Islet of Langerhans (tissue), 1 donor: ENCODE measurements around the gene MEGF6.

ENCODE experiments used
- FAIRE-seq: peaks from one replicate; lab custom pipeline; 2011; peaks lifted over from hg19 to GRCh38; lab: Jason Lieb, UNC

Gene MEGF6

DNA sequence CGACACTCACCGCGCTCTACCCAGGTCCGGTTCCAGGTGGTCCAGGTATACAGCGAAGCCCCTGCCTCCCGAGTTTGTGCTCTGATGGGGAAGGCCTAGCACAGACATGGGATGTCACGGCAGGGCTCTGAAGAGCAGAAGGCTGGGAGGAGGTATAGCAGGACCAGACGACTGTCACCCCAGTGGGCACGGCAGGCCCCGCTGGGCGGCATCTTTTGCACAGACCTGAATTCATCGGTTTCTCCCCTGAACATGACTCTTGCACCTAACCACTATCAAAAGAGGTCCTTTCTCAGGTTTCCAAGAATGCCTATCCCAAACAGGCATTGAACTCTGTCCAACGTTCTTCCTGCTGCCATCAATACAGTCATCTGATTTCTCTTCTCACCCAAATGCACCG is 126.3 kb downstream of the MEGF6 start:
- FAIRE-seq = no peak

DNA sequence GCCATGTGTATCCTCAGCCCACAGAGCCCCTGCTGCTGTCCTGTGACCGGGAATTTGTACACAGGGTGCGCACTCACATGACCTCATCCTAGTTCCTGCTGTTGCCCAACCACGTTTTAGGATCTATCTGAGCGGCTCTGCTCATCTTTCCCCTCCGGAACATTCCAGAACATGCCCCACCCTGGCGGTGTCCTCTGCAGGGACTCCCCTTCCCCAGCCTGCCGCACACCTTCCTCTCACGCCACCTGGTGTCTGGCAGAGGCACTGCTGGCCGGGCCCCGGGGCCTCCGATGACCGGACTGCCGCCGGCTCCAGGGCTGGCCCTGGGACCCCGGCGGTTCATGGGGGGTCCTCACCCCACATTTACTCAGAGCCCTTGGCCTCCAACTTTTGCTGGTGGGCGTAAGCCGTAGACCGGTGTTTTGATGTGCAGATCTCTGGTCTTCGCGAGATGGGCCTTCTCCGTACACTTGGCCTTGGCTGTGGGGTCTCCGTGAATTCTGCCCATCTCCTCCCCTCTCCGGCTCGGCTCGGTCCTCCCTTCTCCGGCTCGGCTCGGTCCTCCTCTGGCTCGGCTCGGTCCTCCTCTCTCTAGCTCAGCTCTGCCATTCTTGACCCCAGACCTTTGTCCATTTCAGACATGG is 127.4 kb downstream of the MEGF6 start:
- FAIRE-seq = no peak

DNA sequence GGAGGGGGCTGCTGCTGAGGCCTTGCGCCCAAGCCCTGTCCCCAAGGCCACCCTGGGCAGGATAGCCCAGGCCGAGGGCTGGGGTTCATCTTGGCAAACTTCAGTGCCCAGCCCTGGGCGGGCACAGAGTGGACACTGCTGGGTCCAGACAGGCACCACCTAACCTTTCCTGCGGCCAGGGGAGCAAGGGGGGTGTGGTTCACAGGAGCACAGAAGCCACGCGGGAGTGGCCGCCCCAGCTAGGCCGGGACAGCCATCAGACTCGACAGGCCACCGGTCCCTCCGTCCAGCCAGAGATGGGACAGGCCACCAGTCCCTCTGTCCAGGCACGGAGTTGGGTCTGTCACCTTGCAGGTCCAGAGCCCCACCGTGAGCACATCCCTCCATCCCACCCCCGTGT is 127.9 kb downstream of the MEGF6 start:
- FAIRE-seq = no peak

DNA sequence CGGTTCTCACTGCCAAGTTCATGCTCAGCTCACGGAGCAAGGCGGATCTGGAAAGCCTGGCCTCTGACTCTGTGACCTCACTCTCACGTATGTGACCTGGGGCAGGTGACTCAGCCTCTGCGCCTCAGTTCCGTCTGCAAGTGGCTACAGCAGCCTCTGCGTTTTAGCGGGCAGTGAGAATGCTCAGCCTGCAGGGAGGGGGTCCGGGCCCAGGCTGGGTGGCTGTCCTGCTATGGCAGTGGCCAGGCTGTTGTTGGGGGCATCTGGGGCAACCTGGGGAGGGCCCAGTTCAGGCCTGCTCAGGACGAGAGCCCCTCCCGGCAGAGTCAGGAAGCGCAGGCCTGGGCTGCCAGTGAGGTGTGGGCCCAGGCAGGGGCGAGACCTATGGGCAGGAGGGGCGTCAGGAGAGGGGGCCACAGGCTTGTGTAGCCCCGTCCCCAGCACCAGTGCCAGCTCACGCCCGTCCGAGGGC is 128.9 kb downstream of the MEGF6 start:
- no peak for FAIRE-seq

DNA sequence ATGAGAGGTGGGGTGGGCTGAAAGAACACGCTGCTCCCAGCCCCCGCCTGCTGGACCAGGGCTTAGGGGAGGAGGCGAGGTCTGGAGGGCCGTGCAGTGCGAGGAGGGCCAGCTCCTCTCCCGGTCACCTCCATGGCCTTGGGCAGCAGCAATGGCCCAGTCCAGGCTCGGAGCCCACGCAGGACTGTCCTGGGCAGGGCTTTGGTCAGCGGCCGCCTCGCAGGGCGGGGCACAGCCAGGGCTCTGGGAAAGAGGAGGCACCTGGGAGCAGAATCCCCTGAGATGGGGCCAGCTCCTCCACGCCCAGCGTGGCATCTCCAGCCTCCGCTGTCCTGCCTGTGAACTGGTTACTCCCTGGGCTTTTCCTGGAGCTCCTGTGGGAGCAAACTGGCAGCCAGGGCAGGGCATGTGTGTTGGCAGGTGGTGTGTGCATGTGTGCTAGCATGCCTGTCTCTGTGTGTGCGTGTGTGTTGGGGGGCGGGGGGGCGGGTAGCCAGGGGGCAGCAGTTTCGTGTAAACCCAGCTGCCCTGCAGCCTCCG is 129.4 kb downstream of the MEGF6 start:
- FAIRE-seq = no peak

DNA sequence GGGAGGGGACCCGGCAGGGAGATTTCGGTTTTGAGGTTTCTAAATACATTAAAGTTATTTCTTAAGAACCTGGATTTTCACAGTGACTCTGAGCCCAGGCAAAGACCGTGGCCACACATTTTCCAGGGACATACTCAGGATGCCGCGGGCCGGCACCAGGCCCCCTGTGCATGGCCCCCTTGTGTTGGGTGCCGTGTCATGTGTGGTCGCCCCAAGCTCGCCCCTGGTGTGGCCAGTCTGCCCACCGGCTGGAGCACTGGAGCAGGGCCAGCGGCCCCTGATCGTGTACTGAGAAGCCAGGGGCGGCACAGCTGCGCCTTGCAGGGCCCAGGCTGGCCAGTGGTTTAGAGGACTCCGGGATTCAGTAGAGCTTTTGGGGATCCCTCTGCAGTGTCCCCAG is 130.3 kb downstream of the MEGF6 start:
- no peak for FAIRE-seq

DNA sequence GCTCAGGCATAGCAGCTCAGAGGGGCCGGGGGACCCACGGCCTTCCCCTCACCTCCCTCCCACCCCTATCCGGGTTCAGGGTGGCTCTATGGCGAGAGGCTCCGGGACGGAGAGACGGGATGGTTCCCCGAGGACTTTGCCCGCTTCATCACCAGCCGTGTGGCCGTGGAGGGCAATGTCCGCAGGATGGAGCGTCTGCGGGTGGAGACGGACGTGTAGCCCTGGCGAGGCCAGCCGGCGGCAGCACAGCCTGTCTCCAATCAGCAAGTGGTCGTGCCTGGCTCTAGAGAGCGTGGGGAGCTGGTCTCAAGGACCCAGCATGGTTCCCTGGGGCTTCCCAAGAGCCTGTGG is 131.0 kb downstream of the MEGF6 start:
- no peak for FAIRE-seq

DNA sequence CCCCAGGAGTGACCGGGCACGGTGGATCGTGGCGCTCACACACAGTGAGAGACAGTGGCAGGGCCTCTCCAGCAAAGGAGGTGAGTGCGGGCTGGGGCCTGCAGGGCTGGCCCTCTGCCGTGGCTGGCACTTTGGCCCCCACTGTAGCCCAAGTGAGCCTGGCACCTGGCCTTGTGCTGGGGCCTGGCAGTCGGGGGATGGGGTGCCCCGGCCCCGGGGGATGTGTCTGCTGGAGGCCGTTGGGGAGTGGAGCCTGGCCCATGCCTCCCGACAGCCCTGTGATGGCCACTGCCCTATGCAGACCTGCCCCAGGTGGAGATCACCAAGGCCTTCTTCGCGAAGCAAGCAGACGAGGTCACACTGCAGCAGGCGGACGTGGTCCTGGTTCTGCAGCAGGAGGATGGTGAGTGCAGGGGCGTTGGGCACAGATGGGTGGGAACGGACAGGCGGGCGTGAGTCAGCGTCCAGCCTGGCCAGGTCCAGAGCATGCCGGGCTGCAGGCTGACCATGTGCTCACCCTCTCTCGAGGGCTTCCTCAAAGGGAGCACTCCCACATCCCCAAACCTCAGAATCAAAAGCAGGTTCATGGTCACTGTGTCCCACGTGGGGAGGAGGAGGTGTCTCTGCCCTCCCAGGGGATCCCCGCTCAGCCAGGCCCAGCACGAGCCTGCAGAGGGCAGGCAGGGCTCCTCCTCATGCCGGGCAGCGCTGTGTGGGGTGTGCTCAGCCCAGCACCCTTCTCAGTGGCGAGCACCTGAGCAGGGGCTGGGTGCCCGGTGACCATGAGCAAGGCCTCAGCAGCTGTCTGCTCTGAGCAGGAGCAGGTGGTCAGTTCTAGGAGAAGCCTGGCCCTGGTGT is 131.6 kb downstream of the MEGF6 start:
- FAIRE-seq = no peak

DNA sequence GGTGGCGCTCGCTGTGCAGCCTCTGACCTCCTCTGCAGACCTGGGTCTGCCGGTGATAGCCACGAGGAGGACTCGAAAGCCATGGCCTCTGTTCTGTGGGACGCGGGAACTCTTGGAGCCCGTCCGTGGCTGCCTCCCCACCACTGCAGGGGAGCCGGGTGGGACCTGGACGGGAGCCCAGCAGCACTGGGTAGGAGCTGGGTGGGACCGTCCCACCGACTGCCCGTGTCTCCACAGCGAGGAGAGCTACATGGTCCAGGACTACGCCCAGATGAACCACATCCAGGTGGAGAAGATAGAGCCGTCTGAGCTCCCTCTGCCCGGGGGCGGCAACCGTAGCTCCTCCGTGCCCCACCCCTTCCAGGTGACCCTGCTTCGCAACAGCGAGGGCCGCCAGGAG is 133.1 kb downstream of the MEGF6 start:
- FAIRE-seq = no peak

DNA sequence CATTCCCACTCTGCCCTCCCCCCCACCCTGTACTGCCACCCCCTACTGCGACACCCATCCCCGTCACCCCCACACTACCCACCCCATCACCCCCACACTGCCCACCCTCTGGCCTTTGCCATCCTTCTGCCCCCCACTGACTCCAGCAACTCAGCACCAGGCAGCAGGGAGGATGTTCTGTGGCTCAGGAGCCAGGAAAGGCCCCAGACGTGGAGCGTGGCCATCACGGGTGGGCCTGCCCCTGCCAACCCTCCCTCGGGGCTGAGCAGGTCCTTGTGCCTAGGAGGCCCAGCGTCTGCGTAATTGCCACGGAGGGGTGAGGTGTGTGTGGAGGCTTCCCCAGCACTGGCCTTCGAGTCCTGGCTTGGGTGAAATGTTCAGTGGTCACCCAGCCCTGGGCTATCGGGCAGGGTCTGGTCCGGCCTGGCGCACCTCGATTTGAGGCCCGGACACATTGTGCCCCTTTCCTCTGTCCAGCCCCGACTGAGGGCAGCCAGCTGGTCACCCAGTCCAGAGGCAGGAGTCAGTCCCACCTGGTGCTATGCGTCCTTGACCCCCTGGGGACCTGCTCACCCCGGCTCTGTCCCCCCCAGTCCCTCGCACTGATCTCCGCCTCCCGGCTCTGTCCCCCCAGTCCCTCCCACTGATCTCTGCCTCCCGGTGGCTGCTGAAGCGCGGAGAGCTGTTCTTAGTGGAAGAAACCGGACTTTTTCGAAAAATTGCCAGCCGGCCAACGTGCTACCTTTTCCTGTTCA is 133.9 kb downstream of the MEGF6 start:
- FAIRE-seq = no peak

DNA sequence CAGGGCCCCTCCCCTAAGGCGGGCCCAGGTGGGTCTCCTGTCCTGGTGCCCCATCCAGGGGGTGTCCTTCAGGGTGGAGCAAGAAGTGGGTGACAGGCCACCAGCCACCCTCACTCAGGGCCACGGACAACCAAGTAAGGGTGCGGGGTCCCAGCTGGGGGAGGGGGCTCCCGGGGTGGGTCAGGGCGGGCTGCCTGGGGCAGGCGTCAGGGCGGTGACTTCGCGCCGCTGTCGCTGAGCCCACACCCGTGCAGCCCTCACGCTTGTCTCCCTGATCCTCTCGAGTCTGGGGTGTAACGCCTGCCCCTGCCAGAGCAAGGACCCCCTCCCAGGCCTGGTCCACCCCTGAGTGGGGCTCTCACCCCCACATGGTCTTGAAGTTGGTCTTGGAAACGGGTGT is 134.6 kb downstream of the MEGF6 start:
- FAIRE-seq = no peak

DNA sequence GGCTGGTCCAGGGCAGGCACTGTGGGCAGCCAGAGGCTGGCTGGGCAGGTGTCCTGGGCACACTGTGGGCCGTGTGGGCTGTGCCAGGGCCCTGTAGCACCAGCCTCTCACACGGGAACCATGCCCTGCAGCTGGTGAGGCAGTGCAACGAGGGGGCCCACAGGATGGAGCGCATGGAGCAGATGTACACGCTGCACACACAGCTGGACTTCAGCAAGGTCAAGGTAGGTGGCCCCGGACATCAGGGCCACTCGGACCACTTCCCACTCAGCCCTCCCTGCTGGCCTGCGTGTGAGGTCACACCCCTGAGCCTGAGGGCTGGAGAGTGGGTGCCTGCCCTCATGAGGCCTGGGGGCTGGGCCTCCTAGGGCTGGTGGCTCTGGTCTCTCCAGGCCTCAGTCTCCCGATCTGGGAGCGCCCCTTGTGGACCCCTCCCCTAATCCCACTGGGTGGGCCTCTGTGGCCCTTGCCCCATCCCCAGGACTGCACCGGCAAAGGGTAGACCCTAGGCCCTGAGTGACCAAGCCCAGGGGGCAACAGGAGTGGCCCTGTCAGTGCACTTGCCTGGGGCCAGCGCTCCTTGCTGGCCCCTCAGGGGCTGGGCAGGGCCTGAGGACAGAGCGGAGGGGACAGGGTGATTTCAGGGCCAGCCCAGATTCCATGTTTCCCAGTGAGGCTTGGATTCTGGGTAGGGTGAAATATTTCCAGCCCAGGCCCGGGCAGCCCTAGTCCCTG is 135.3 kb downstream of the MEGF6 start:
- FAIRE-seq = no peak

DNA sequence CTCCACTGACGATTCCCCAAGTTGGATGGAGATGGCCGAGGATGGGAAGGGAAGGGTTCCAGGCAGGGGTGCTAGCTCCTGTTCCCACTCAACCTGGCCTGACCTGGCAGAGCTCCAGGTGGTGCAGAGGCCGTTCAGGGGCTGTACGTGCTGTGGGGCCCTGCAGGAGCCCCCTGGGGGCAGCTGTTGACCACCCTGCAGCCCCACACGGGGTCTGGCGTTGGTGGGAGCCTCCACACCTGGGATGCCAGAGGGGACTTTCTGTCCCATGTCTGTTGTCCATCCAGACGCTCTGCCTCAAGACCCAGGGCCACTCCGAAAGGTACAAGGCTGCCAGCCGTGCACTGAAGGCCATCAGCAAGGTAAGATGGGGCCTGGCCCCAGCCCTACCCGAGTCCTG is 136.9 kb downstream of the MEGF6 start:
- FAIRE-seq = no peak

DNA sequence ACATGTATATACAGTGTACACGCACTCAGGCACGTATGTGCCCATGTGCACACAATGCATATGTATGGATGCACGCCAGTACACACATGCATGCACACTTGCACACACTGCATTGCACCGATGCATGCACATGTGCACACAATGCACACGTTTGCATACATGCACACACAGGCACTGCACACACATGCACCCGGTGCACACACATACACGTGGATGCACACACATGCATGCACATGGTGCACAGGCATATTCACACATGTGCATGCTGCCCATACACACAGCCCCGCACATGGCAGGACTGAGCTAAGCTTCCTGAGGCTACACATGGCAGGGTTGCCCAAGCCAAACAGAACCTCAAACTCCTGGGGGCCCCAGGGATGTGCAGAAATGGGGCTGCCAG is 137.3 kb downstream of the MEGF6 start:
- no peak for FAIRE-seq

DNA sequence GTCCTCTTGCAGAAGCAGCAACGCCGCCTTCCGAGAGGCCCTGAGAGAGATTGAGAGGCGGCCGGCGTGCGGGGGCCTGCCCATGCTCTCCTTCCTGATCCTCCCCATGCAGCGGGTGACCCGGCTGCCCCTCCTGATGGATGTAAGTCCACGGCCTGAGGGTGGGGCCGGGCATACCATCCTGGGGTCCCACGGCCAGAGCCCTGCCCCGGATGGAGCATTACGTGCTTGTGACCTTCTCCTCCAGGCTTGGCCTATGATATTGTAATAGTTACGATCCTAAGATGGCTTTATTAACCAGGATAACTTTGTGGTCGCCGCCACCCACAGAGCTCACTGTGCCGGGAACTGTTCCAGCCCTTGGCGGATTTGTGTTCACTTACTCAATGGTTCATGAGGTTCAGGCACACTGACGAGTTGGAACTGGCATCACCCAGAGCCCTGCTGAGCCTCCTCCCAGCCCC is 137.9 kb downstream of the MEGF6 start:
- FAIRE-seq = no peak

DNA sequence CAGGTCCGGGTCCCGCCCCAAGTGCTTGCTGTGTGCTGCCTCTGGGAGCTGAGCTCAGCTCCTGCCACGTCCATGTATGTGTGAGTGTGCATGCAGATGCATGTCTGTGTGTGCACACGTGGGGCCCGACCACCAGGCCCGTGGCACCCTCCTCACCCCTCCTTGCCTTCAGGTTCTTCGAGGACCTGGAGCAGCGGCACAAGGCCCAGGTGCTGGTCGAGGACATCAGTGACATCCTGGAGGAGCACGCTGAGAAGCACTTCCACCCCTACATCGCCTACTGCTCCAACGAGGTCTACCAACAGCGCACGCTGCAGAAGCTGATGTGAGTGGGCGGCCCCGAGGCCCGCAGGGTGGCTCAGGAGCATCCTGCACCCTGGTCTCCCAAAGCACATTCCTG is 138.4 kb downstream of the MEGF6 start:
- FAIRE-seq = no peak

DNA sequence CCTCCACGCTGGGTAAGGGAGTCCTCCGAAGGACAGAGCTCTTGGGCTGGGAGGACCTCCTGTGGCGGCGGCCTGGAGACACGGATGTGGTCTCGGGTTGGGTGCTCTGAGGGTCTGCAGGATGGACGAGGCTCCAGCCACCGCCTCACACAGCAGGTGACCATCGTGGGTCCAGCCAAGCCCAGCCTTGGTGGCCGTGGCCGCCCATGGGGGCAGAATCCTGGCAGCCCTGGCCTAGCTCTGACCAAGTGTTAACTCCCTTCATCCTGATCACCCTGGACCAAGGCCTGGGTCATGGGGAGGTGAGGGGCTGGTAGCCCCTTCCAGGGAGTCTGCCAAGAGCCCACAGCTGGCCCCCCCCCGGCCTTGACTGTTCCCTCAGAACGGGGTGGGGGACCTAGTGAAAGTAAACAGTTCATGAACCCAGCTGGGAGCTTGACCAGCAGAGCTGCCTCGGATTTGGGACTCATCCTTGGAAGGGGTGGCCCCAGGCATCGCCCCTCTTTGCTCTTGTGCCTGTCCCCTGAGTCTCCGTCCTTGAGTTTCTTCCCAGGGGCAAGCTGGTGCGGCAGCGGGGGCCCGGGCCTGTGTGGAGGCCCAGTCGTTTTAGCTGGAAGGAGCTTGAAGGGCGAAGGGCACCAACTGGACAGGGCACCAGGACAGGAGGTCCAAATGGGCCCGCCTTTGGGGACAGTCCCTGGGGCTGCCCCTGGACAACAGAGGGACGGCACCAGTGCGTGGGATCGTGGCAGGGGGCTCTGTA is 139.0 kb downstream of the MEGF6 start:
- FAIRE-seq = no peak

DNA sequence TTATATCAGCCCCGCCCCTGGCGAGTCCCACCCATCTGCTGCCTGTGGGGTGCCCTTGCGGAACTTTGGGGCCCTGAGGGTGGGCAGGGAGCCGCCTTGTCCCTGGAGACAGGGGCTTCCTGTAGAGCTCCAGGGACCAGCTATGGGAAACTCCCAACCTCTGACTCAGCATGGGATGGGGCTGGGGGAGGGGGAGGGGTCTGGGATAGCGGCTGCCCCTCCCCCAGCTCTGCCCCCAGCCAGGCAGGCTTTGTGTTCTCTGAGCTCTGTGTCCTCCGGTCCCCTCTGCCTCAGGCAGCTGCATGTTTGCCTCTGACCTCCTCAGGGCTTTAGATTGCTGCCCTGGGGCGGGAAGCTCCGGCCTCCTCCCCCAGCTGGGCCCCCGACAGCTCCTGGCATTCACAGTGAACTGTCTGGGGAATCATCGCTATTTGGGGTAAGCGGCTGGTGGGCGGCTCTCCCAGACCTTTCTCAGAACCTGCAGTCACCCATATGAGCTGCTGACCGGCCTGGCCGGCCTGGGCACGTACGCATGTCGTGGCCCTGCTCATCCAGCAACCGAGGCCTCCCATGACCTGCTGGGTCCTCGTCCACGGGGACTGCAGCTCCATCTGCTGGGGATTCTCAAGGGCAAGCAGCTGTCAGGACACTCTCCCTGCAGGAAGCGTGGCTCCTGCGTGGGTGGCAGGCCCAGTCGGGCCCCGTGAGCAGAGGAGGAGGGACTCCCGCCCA is 139.8 kb downstream of the MEGF6 start:
- no peak for FAIRE-seq

DNA sequence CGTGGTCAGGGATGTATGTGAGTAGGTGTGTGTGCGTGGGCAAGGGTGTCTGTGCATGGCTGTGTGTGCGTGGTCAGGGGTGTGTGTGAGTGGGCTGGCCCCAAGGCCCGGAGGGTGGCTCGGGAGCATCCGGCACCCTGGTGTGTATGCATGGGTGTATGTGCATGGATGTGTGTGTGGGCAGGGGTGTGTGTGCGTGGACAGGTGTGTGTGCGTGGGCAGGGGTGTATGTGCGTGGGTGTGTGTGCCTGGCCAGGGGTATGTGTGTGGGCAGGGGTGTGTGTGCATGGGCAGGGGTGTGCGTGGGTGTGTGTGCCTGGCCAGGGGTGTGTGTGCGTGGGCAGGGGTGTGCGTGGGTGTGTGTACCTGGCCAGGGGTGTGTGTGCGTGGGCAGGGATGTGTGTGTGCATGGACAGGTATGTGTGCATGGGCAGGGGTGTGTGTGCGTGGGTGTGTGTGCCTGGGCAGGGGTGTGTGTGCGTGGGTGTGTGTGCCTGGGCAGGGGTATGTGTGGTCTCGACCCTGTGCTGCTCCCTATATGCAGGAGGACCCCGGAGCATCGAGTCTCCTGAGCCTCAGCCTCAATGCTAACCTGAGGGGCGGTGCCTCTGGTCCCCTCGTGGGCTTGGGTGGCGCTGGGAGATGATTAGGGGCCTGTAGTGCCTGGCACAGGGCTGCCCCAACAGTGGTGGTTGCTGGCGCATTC is 140.5 kb downstream of the MEGF6 start:
- FAIRE-seq = no peak
